Neural cell (in vitro differentiated cells): ENCODE results near the gene EDARADD. TPM values are rescaled to one million over a fixed set of nuclear protein-coding genes. Genes with fewer than 3 reads are reported as not detected.

Experiments used
- H2AFZ ChIP-seq: fragments of 200-600, 300-800 bp; sonication (generic), shearing (Covaris generic); 2 replicates; pipeline ENCODE4 v1.6.0; 2014; ENCODE audit warnings: low read depth, mild to moderate bottlenecking, antibody characterized with exemption, low read length, moderate library complexity
- H3F3A ChIP-seq: fragments of 200-600 bp; shearing (Covaris generic); 2 replicates; pipeline ENCODE4 v1.6.1; 2016; ENCODE audit warnings: mild to moderate bottlenecking, moderate library complexity, mixed read lengths, antibody characterized with exemption, low read length; ENCODE audit not compliant: insufficient read depth, poor library complexity, severe bottlenecking
- H3K27ac ChIP-seq: fragments of 200-600, 300-800 bp; sonication (generic), shearing (Covaris generic); 2 replicates; pipeline ENCODE4 v1.5.1; 2014; ENCODE audit warnings: mild to moderate bottlenecking, low read length, moderate library complexity
- H3K27me3 ChIP-seq: fragments of 300-800, 200-600 bp; sonication (generic), shearing (Covaris generic); 2 replicates; pipeline ENCODE4 v1.6.0; 2014; ENCODE audit warnings: mild to moderate bottlenecking, low read depth, low read length, moderate library complexity; ENCODE audit not compliant: insufficient read depth
- H3K36me3 ChIP-seq: fragments of 300-800, 200-600 bp; sonication (generic), shearing (Covaris generic); 2 replicates; pipeline ENCODE4 v1.5.1; 2014; ENCODE audit warnings: mild to moderate bottlenecking, antibody characterized with exemption, low read length, moderate library complexity; ENCODE audit not compliant: insufficient read depth
- H3K4me2 ChIP-seq: fragments of 300-800, 200-600 bp; sonication (generic), shearing (Covaris generic); 2 replicates; pipeline ENCODE4 v1.6.0; 2014; ENCODE audit warnings: mild to moderate bottlenecking, low read length
- H3K4me3 ChIP-seq: fragments of 300-800, 200-600 bp; sonication (generic), shearing (Covaris generic); 2 replicates; pipeline ENCODE4 v1.5.1; 2014; ENCODE audit warnings: mild to moderate bottlenecking, low read length, moderate library complexity
- H3K79me2 ChIP-seq: fragments of 200-600 bp; shearing (Covaris generic); replicated peaks from 2 replicates; pipeline ENCODE4 v1.6.0; 2014; ENCODE audit warnings: mild to moderate bottlenecking, low read length, moderate library complexity; ENCODE audit not compliant: insufficient read depth
- H3K9ac ChIP-seq: fragments of 300-800, 200-600 bp; sonication (generic), shearing (Covaris generic); 2 replicates; pipeline ENCODE4 v1.6.1; 2016; ENCODE audit warnings: mild to moderate bottlenecking, low read length, mixed read lengths
- H3K9me2 ChIP-seq: fragments of 200-600 bp; shearing (Covaris generic); 2 replicates; pipeline ENCODE4 v1.6.1; 2016; ENCODE audit warnings: mild to moderate bottlenecking, low read length, mixed read lengths; ENCODE audit not compliant: insufficient read depth
- H3K9me3 ChIP-seq: fragments of 200-600, 300-800 bp; sonication (generic), shearing (Covaris generic); 2 replicates; pipeline ENCODE4 v1.6.1; 2016; ENCODE audit warnings: mild to moderate bottlenecking, mixed run types, low read length, moderate library complexity, mixed read lengths
- H4K20me1 ChIP-seq: fragments of 200-600 bp; shearing (Covaris generic); 2 replicates; pipeline ENCODE4 v1.6.1; 2016; ENCODE audit warnings: mild to moderate bottlenecking, mixed run types; ENCODE audit not compliant: insufficient read depth
- EP300 ChIP-seq: fragments of 450-650 bp; conservative IDR thresholded peaks from 2 replicates; pipeline ENCODE4 v1.6.1; 2014; ENCODE audit warnings: antibody characterized with exemption, mild to moderate bottlenecking, moderate library complexity; ENCODE audit not compliant: poor library complexity, severe bottlenecking
- EZH2 ChIP-seq: fragments of 200-600, 300-800 bp; shearing (Covaris generic), sonication (generic); IDR thresholded peaks from 2 replicates; pipeline ENCODE4 v1.6.1; 2014; ENCODE audit warnings: antibody characterized with exemption, low read length, borderline replicate concordance, mild to moderate bottlenecking; ENCODE audit not compliant: insufficient read depth, poor library complexity, severe bottlenecking
- MXI1 ChIP-seq: fragments of 450-650 bp; conservative IDR thresholded peaks from 2 replicates; pipeline ENCODE4 v1.6.1; 2014; ENCODE audit warnings: antibody characterized with exemption, mild to moderate bottlenecking; ENCODE audit not compliant: poor library complexity, severe bottlenecking
- POLR2AphosphoS5 ChIP-seq: IDR thresholded peaks from 2 replicates; pipeline ENCODE4 v1.6.1; 2012
- RAD21 ChIP-seq: fragments of 450-650 bp; conservative IDR thresholded peaks from 2 replicates; pipeline ENCODE4 v1.6.1; 2014; ENCODE audit warnings: antibody characterized with exemption, mild to moderate bottlenecking, moderate library complexity
- SMC3 ChIP-seq: fragments of 450-650 bp; conservative IDR thresholded peaks from 2 replicates; pipeline ENCODE4 v1.6.1; 2014; ENCODE audit warnings: antibody characterized with exemption, mild to moderate bottlenecking, moderate library complexity; ENCODE audit not compliant: poor library complexity
- TAF1 ChIP-seq: IDR thresholded peaks from 2 replicates; pipeline ENCODE4 v1.6.1; 2012; ENCODE audit warnings: low read depth
- polyA plus RNA-seq: library from polyadenylated mRNA; depleted of rRNA; stranded (reverse); fragments of >200 nt; gene quantifications from 2 replicates; pipeline ENCODE4 v1.2.3, GENCODE V29; 2014
- TF ChIP-seq, protein P1 (sequence below): fragments of 450-650 bp; IDR thresholded peaks from 2 replicates; pipeline ENCODE4 v1.5.1; 2014; ENCODE audit warnings: antibody characterized with exemption, mild to moderate bottlenecking, moderate library complexity; ENCODE audit not compliant: poor library complexity, severe bottlenecking
- TF ChIP-seq, protein P2 (sequence below): IDR thresholded peaks from 2 replicates; pipeline ENCODE4 v1.6.1; 2012; ENCODE audit warnings: borderline replicate concordance

Gene EDARADD
- polyA plus RNA-seq, 1 donor from 2014 or later: 0.17 TPM

GRCh38 chr1:236509203-236509602, 115.1 kb downstream of the EDARADD start:
- Histone ChIP-seq H3F3A (no peaks in the 10 kb centered on the region), H3K4me2 (no peak overlapping the region), H3K27me3 (no peaks in the 10 kb centered on the region), H3K36me3 (no peaks in the 10 kb centered on the region), H3K9me3 (no peaks in the 10 kb centered on the region), H3K79me2 (no peaks in the 10 kb centered on the region), H3K27ac (no peak overlapping the region), H4K20me1 (no peaks in the 10 kb centered on the region), H3K9ac (no peak overlapping the region), H3K4me3 (no peak overlapping the region), H3K9me2 (no peaks in the 10 kb centered on the region), H2AFZ (no peak overlapping the region)
- TF ChIP-seq MXI1: no peak
- TF ChIP-seq RAD21: no peak
- TF ChIP-seq, protein P1, sequence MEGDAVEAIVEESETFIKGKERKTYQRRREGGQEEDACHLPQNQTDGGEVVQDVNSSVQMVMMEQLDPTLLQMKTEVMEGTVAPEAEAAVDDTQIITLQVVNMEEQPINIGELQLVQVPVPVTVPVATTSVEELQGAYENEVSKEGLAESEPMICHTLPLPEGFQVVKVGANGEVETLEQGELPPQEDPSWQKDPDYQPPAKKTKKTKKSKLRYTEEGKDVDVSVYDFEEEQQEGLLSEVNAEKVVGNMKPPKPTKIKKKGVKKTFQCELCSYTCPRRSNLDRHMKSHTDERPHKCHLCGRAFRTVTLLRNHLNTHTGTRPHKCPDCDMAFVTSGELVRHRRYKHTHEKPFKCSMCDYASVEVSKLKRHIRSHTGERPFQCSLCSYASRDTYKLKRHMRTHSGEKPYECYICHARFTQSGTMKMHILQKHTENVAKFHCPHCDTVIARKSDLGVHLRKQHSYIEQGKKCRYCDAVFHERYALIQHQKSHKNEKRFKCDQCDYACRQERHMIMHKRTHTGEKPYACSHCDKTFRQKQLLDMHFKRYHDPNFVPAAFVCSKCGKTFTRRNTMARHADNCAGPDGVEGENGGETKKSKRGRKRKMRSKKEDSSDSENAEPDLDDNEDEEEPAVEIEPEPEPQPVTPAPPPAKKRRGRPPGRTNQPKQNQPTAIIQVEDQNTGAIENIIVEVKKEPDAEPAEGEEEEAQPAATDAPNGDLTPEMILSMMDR: no peak
- TF ChIP-seq POLR2AphosphoS5: no peak
- TF ChIP-seq, protein P2, sequence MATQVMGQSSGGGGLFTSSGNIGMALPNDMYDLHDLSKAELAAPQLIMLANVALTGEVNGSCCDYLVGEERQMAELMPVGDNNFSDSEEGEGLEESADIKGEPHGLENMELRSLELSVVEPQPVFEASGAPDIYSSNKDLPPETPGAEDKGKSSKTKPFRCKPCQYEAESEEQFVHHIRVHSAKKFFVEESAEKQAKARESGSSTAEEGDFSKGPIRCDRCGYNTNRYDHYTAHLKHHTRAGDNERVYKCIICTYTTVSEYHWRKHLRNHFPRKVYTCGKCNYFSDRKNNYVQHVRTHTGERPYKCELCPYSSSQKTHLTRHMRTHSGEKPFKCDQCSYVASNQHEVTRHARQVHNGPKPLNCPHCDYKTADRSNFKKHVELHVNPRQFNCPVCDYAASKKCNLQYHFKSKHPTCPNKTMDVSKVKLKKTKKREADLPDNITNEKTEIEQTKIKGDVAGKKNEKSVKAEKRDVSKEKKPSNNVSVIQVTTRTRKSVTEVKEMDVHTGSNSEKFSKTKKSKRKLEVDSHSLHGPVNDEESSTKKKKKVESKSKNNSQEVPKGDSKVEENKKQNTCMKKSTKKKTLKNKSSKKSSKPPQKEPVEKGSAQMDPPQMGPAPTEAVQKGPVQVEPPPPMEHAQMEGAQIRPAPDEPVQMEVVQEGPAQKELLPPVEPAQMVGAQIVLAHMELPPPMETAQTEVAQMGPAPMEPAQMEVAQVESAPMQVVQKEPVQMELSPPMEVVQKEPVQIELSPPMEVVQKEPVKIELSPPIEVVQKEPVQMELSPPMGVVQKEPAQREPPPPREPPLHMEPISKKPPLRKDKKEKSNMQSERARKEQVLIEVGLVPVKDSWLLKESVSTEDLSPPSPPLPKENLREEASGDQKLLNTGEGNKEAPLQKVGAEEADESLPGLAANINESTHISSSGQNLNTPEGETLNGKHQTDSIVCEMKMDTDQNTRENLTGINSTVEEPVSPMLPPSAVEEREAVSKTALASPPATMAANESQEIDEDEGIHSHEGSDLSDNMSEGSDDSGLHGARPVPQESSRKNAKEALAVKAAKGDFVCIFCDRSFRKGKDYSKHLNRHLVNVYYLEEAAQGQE: no peak
- TF ChIP-seq SMC3: no peak
- no peak for TF ChIP-seq TAF1
- TF ChIP-seq EP300: no peak
- no peak for TF ChIP-seq EZH2

DNA sequence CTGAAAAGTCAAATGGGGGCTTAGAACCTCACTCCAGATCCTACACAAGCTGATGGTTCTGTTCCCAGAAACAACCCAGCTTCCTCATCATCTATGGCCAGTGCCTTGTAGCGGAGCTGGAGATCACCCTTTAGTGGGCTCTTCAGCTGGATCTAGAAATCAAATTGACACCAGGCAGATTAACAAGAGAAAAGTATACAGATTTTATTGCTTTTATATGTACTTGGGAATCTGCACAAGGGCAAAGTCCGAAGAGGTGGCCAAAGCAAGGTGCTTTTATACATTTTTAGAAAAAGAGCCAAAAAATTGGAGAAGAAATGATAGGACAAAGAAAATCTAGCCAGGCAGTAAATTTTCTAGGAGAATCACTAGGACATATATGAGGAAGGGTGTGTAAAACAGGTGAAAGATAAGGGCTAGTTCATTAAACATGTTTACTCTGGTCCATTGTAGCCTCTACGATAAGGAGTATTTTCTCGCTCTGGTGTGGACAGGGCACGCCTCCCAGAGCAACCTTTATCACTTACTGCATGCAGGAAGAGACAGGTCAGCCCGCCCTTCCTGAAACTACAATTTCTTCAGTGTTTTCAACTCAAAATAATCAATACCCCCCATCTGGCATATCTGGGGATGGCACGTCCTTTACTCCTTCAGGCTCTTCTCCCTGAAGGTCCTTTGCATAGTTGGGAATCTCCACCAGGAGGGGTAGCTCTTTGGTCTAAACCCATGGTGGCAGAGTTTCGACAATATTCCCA, 115.7 kb downstream of the EDARADD start:
- Histone ChIP-seq H3K79me2 (no peaks in the 10 kb centered on the region), H4K20me1 (no peaks in the 10 kb centered on the region), H3K36me3 (no peaks in the 10 kb centered on the region), H3K27me3 (no peaks in the 10 kb centered on the region), H3K9ac (no peak overlapping the region), H2AFZ (no peak overlapping the region), H3K9me2 (no peaks in the 10 kb centered on the region), H3K4me3 (no peak overlapping the region), H3K27ac (no peak overlapping the region), H3F3A (no peaks in the 10 kb centered on the region), H3K4me2 (no peak overlapping the region), H3K9me3 (no peaks in the 10 kb centered on the region)
- no peak for TF ChIP-seq EP300
- no peak for TF ChIP-seq POLR2AphosphoS5
- TF ChIP-seq, protein P2: no peak
- TF ChIP-seq, protein P1: no peak
- TF ChIP-seq TAF1: no peak
- TF ChIP-seq SMC3: no peak
- no peak for TF ChIP-seq RAD21
- no peak for TF ChIP-seq MXI1
- TF ChIP-seq EZH2: no peak
